Stomach (tissue), 9 donors: ENCODE data around the gene ATG13. TPM values are rescaled to one million over a fixed set of nuclear protein-coding genes. Genes with fewer than 3 reads are reported as not detected.

ENCODE experiments used
- DNase-seq, 2 donors: peaks; one replicate each; pipeline versions ENCODE4 v3.0.0 to v3.0.0-alpha.2; 2013 to 2019
- H3K27ac ChIP-seq, 5 donors: fragments of 200-600 bp in 4 of 5; sonication (generic) in 4 of 5; one replicate each; pipeline ENCODE4 v1.5.1; 2013 to 2019; ENCODE audit warnings: mild to moderate bottlenecking in 1 of 5, moderate library complexity in 1 of 5
- H3K27me3 ChIP-seq, 3 donors: fragments of 200-600 bp; sonication (generic); one replicate each; pipeline ENCODE4 v1.5.1; 2017 to 2019; ENCODE audit warnings: mixed run types in 1 of 3
- H3K36me3 ChIP-seq, 4 donors: fragments of 200-600 bp; sonication (generic); 1 replicate in 3 of 4; 2 replicates in 1 of 4; pipeline ENCODE4 v1.5.1; 2016 to 2019
- H3K4me1 ChIP-seq, 4 donors: fragments of 200-600 bp; sonication (generic); one replicate each; pipeline ENCODE4 v1.5.1; 2016 to 2019
- H3K4me3 ChIP-seq, 4 donors: fragments of 200-600 bp; sonication (generic) in 3 of 4; one replicate each; pipeline ENCODE4 v1.5.1; 2016 to 2019; ENCODE audit warnings: mild to moderate bottlenecking in 1 of 4
- H3K9me3 ChIP-seq, 4 donors: fragments of 200-600 bp; sonication (generic); one replicate each; pipeline ENCODE4 v1.5.1; 2016 to 2019
- EP300 ChIP-seq: sonication (generic); formaldehyde crosslinking; IDR thresholded peaks from one replicate; pipeline ENCODE4 v1.6.1; 2017; ENCODE audit warnings: antibody characterized with exemption
- POLR2A ChIP-seq, 4 donors: fragments of 450-650 bp; IDR thresholded peaks; one replicate each; pipeline ENCODE4 v1.6.1; 2016; ENCODE audit warnings: antibody characterized with exemption in 4 of 4, control low read depth in 2 of 4, mild to moderate bottlenecking in 1 of 4, moderate library complexity in 1 of 4
- POLR2AphosphoS5 ChIP-seq, 3 donors: sonication (generic); formaldehyde crosslinking; IDR thresholded peaks; one replicate each; pipeline ENCODE4 v1.6.1; 2016; ENCODE audit warnings: antibody characterized with exemption in 3 of 3
- whole genome bisulfite sequencing, 5 donors: extraction: QIAGEN DNeasy Blood & Tissue Kit in 3 of 5; methylation state at CpG; one replicate each; pipeline versions ENCODE4 v1.1.5 to v1.1.7; 2013 to 2018; 5-methylcytosine and 5-hydroxymethylcytosine counted together
- intact Hi-C: fragments of 100-400 bp; cut with DNase I; formaldehyde crosslinking; loops from one replicate; pipeline ENCODE4 v1.15.1; 2023; ENCODE audit warnings: low total_unique reads
- polyA plus RNA-seq, 3 donors: library from polyadenylated mRNA; stranded (reverse); fragments of 200-250 nt; gene quantifications; one replicate each; pipeline ENCODE4 v1.2.3, GENCODE V29; 2013
- total RNA-seq, 5 donors: library from RNA; depleted of rRNA; stranded (reverse); fragments of >200 nt; gene quantifications; one replicate each; pipeline versions ENCODE4 v1.1.0 to v1.2.3, GENCODE V29; 2014 to 2016
- TF ChIP-seq, protein P1 (sequence below), 7 experiments: fragments of 450-650 bp in 4 of 7; fragments of 200-600 bp in 3 of 7; sonication (generic) in 3 of 7; IDR thresholded peaks; one replicate each; pipeline ENCODE4 v1.5.1; 2016 to 2019; ENCODE audit warnings: antibody characterized with exemption in 7 of 7, control low read depth in 2 of 7, mild to moderate bottlenecking in 1 of 7
- donor health status: healthy with polysubstance abuse.
- donor health status: Bipolar disorder and iron deficiency.
- donor health status: healthy.

ATG13 gene
- total and polyA plus RNA-seq, 8 donors: 17.3 to 286 (median 104) TPM

DNA sequence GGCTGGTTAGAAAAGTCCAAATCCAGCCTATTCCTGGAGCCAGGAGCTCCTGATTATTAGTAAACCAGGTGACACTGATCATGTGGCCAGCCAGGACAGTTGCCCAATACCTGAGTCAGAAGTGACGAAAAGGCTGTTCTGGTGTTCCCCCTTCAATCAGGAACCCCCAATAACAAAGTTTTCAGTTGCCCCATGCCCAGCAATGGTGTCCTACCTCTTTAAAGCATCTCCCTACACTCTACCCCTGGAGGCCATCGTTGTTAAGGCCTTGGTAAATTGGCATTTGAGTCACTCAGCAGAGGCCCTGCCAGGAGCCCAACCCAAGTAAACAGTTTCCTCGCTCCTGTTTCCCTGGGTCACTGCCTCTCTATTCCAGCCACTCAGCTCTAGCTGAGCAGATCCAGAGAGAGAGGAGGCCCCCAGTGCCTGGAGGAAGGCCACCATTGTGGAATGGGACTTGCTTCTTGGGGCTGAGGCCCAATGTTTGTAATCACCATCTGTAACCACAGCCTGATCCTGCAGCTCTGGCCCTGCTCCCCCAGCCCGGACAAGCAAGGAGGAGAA is 58.0 kb downstream of the ATG13 start:
- TF ChIP-seq POLR2AphosphoS5 (IDR thresholded peaks at IDR 0.05) (peak in 1 of 3 donors; percentile 71), EP300 (no peak)
- TF ChIP-seq, protein P1, sequence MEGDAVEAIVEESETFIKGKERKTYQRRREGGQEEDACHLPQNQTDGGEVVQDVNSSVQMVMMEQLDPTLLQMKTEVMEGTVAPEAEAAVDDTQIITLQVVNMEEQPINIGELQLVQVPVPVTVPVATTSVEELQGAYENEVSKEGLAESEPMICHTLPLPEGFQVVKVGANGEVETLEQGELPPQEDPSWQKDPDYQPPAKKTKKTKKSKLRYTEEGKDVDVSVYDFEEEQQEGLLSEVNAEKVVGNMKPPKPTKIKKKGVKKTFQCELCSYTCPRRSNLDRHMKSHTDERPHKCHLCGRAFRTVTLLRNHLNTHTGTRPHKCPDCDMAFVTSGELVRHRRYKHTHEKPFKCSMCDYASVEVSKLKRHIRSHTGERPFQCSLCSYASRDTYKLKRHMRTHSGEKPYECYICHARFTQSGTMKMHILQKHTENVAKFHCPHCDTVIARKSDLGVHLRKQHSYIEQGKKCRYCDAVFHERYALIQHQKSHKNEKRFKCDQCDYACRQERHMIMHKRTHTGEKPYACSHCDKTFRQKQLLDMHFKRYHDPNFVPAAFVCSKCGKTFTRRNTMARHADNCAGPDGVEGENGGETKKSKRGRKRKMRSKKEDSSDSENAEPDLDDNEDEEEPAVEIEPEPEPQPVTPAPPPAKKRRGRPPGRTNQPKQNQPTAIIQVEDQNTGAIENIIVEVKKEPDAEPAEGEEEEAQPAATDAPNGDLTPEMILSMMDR (IDR thresholded peaks at IDR 0.05): peak in 3 of 7 experiments; percentile 9 to 22 (median 11)
- H3K4me3 ChIP-seq: no peak overlapping the region
- peaks cover 58 to 81% (median 79%) of the 10 kb centered on the region in 4 donors for H3K36me3 ChIP-seq
- 16 to 32% (median 22%) methylated on average over 4 of the region's 4 CpGs for WGBS, 5 donors
- H3K27me3 ChIP-seq: no peaks in the 10 kb centered on the region
- peak overlapping the region; percentile 80 to 91 (median 84) for H3K27ac ChIP-seq
- intact Hi-C loops: no loop called here
- H3K4me1 ChIP-seq: peaks cover 22 to 74% (median 46%) of the 10 kb centered on the region in 4 donors
- no peaks in the 10 kb centered on the region for H3K9me3 ChIP-seq
- peak; percentile 79 to 80 for DNase-seq

DNA sequence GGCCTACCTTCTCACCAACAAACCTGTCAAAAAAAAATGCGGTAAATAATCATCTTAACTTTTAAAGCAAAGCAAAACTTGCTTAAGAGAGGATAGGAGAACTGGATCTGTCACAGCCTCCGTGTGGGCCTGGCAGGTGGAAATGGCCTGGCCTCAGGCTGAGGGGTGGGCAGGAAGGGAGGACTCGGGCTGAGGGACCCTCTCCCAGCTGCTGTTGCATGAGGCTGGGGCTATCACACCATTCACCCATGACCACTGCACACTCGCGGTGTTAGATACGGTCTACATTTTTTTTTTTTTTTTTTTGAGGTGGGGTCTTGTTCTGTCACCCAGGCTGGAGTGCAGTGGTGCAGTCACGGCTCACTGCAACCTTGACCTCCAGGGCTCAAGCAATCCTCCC is 58.6 kb downstream of the ATG13 start:
- intact Hi-C loops: no loop called here
- Histone ChIP-seq H3K27ac (peak overlapping the region; percentile 80 to 91 (median 84)), H3K9me3 (no peaks in the 10 kb centered on the region), H3K4me1 (peaks cover 22 to 69% (median 44%) of the 10 kb centered on the region in 4 donors), H3K4me3 (no peak overlapping the region), H3K36me3 (peaks cover 58 to 81% (median 79%) of the 10 kb centered on the region in 4 donors), H3K27me3 (no peaks in the 10 kb centered on the region)
- DNase-seq: no peak
- 70 to 81% (median 79%) methylated on average over 7 of the region's 7 CpGs for WGBS, 5 donors
- TF ChIP-seq EP300 (no peak), POLR2AphosphoS5 (IDR thresholded peaks at IDR 0.05) (no peak), POLR2A (IDR thresholded peaks at IDR 0.05) (no peak)
- TF ChIP-seq, protein P1 (IDR thresholded peaks at IDR 0.05): no peak

DNA sequence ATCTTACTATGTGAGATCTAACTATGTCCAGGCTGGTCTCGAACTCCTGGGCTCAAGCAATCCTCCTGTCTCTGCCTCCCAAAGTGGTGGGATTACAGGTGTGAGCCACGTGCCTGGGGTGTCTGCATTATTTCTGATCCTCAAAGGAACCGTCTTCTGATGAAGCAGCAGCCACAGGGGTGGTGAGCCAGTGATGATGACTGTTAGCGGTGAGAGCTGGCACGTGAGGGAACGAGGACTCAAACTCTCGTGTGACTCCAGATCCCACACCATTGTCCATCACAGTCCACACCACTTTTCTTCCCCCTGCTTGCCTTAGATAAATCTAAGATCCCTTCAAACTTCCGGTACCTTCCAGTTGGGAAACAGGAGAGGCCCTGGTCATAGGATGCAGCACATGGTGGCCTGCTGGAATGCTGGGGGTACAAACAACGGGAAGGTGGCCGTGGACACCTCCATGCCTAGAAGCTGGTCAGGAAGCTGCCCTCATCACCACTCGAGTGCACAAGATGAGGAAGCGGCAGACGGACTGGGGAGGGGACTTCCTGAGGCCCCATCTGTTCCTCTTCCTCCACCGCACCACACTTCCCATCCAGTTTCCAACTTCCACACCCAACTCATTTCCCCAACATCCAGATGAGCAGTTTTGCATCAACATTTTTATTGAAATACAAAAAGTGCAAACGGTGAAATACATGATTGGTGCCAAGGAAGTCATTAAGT is 59.2 kb downstream of the ATG13 start:
- no peaks in the 10 kb centered on the region for H3K9me3 ChIP-seq
- no peak for DNase-seq
- WGBS, 5 donors: 75 to 83% (median 79%) methylated on average over 15 of the region's 15 CpGs
- peak overlapping the region; percentile 80 to 91 (median 84) for H3K27ac ChIP-seq
- H3K27me3 ChIP-seq: no peaks in the 10 kb centered on the region
- peaks cover 22 to 62% (median 41%) of the 10 kb centered on the region in 4 donors for H3K4me1 ChIP-seq
- TF ChIP-seq POLR2AphosphoS5 (IDR thresholded peaks at IDR 0.05) (no peak), EP300 (no peak)
- H3K4me3 ChIP-seq: no peak overlapping the region
- peaks cover 58 to 81% (median 79%) of the 10 kb centered on the region in 4 donors for H3K36me3 ChIP-seq
- intact Hi-C loops: no loop called here

DNA sequence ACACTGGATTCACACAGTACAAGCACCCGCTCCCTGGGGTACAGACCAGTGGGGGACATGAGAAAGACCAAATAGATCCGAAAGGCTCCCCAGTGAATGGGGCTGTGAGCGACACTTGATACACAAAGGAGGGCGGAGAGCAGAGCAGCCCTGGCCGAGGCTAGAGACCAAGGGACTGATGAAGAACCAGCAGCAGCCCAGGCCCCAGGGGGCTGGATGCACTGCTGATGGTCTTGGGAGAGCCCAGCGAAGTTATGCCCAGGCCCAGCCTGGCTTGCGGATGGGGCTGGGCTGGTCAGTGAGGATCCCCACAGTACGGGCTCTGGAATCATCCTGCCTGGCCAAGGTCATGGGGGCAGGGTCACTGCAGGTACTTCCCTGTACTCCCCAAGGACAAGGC is 59.8 kb downstream of the ATG13 start:
- intact Hi-C loops: no loop called here
- 82 to 91% (median 87%) methylated on average over 7 to 8 of the region's 8 CpGs for WGBS, 5 donors
- H3K4me1 ChIP-seq: peaks cover 22 to 57% (median 39%) of the 10 kb centered on the region in 4 donors
- no peak overlapping the region for H3K4me3 ChIP-seq
- peaks cover 57 to 81% (median 79%) of the 10 kb centered on the region in 4 donors for H3K36me3 ChIP-seq
- H3K27me3 ChIP-seq: no peaks in the 10 kb centered on the region
- no peak for DNase-seq
- peak overlapping the region in 4 of 5 donors; percentile 80 to 91 (median 84) for H3K27ac ChIP-seq
- TF ChIP-seq POLR2AphosphoS5 (IDR thresholded peaks at IDR 0.05) (no peak), POLR2A (IDR thresholded peaks at IDR 0.05) (no peak), EP300 (no peak)
- TF ChIP-seq, protein P1 (IDR thresholded peaks at IDR 0.05): no peak
- H3K9me3 ChIP-seq: no peaks in the 10 kb centered on the region
